Activated naive CD8-positive, alpha-beta T cell (primary cell): ENCODE data around the gene MCL1.
"Not testable (repeated sequence)": the region's sequence is repeated elsewhere in the genome, so short reads cannot be mapped to it uniquely, and the experiment has no call there.

Experiments used
- H3K27ac Mint-ChIP-seq: one replicate; pipeline ENCODE4 v1.8.0; 2021; ENCODE audit warnings: mixed read lengths
- H3K27me3 Mint-ChIP-seq: one replicate; pipeline ENCODE4 v1.8.0; 2021; ENCODE audit warnings: mixed read lengths
- H3K36me3 Mint-ChIP-seq: one replicate; pipeline ENCODE4 v1.8.0; 2021; ENCODE audit warnings: mixed read lengths
- H3K4me1 Mint-ChIP-seq: one replicate; pipeline ENCODE4 v1.8.0; 2021; ENCODE audit warnings: low read depth, mixed read lengths
- H3K4me3 Mint-ChIP-seq: one replicate; pipeline ENCODE4 v1.8.0; 2021; ENCODE audit warnings: mild to moderate bottlenecking, mixed read lengths
- H3K9me3 Mint-ChIP-seq: one replicate; pipeline ENCODE4 v1.8.0; 2021; ENCODE audit warnings: low read depth, mixed read lengths

The MCL1 gene

DNA sequence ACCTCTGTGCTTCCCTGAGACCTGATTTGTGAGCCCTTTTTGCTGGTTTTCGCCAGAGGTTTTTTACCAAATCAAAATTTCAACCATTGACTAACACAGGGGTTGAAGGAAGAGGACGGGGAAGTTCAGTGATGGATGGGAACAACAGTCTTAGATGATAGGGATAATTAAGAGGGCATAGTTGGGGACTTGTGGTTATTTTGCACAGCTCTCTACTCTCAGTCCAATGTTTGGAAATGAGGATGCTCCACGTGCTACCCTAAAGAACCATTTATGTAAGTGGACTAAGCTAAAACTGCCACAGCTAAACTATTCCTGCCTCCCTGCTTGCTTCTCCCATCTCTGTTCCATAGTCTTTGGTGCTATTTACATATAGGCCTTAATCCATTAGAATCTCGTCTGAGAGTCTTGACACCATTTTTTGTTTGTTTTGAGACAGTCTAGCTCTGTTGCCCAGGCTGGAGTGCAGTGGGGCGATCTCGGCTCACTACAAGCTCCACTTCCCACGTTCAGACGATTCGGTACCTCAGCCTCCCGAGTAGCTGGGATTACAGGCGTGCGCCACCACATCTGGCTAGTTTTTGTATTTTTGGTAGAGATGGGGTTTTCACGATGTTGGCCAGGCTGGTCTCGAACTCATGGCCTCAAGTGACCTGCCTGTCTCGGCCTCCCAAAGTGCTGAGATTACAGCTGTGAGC is 684 bp upstream of the MCL1 start:
- no peaks in the 10 kb centered on the region for H3K27me3 Mint-ChIP-seq
- peaks cover 33% of the 10 kb centered on the region for H3K36me3 Mint-ChIP-seq
- no peaks in the 10 kb centered on the region for H3K9me3 Mint-ChIP-seq
- peaks cover 23% of the 10 kb centered on the region for H3K4me1 Mint-ChIP-seq
- peak overlapping the region; percentile 87 for H3K27ac Mint-ChIP-seq
- H3K4me3 Mint-ChIP-seq = peak overlapping the region; percentile 97

DNA sequence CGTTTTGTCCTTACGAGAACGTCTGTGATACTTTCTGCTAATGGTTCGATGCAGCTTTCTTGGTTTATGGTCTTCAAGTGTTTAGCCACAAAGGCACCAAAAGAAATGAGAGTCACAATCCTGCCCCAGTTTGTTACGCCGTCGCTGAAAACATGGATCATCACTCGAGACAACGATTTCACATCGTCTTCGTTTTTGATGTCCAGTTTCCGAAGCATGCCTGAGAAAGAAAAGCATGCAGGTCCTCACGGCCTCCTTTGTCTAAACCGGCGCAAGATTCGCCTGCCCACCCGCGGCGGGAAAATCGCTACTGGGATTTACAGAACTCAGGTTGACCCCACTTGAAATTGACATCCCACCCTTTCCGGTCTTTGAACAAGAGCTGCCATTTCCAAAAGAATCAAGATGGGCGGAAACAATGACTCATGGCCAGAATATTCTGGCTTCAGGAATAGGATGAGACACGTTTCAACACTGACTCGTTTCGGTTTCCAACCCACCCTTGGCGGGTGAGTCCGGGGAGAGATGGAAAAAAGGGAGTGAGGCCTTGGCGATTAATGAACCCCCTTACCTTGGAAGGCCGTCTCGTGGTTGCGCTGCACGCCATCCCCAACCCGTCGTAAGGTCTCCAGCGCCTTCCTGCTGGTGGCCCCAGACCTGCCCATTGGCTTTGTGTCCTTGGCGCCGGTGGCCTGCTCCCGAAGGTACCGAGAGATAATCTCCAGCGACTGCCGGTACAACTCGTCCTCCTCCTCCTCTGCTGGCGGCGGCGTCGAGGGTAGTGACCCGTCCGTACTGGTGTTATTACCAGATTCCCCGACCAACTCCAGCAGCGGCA is 919 bp downstream of the MCL1 start:
- H3K27ac Mint-ChIP-seq = peak overlapping the region; percentile 98
- peaks cover 40% of the 10 kb centered on the region for H3K36me3 Mint-ChIP-seq
- H3K4me3 Mint-ChIP-seq = peak overlapping the region; percentile 97
- H3K4me1 Mint-ChIP-seq = peaks cover 36% of the 10 kb centered on the region
- no peaks in the 10 kb centered on the region for H3K9me3 Mint-ChIP-seq
- H3K27me3 Mint-ChIP-seq = no peaks in the 10 kb centered on the region

DNA sequence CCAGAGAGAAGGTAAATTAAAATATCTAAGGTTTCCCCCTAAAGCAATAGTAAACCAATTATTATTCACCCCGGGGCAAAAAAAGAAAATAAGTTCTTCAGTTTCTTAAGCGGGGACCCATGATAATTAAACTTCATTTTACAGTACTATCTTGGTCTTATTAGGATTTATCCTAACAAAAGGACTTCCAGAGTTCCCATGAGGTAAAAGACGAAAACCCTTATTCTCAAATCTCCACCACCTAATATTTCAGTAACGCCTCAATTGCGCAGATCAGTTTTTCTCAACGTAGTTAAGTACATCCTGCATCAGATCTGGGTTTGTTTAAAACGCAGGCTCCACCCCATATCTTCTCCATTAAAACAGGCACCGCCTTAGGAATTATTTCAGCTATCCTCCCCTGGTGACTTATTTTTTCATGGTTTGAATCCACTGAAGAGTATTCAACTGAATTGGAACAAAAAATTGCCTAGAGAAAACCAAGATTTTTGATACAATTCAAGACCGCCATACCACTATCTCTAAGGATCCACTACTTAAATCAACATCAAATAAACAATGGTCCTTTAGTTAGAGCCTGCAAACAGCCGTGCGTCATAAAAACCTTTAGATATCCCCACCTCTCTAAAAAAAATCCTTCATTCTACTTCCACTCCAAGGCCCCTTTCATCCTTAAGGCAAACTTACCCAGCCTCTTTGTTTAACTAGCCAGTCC is 1.7 kb downstream of the MCL1 start:
- no peaks in the 10 kb centered on the region for H3K27me3 Mint-ChIP-seq
- H3K4me3 Mint-ChIP-seq = peak overlapping the region; percentile 97
- peaks cover 45% of the 10 kb centered on the region for H3K36me3 Mint-ChIP-seq
- H3K27ac Mint-ChIP-seq = peak overlapping the region; percentile 98
- no peaks in the 10 kb centered on the region for H3K9me3 Mint-ChIP-seq
- peaks cover 43% of the 10 kb centered on the region for H3K4me1 Mint-ChIP-seq

DNA sequence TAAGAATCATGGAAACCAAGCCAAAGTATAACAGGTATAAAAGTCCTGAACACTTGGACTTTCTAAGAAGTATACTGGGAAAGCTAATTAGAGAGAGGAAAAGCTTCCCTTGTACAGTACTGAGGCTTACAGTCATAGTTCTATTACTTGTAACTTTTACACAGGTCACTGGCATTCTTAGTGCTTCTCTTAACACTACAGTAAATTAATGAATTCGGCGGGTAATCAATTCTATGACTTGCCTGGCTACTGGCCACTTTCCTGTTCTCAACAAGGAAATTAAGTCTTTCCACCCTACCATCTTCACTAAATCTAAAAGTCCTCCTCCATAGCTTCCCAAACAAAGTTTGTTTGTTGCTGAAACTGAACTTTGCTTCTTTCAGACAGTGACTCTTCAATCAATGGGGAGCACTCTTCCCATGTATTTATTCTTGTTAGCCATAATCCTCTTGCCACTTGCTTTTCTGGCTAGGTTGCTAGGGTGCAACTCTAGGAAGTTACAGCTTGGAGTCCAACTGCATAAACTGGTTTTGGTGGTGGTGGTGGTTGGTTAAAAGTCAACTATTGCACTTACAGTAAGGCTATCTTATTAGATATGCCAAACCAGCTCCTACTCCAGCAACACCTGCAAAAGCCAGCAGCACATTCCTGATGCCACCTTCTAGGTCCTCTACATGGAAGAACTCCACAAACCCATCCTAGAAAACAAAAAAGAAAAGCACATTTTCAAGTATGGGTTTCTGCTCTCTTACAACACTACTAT is 2.4 kb downstream of the MCL1 start:
- H3K36me3 Mint-ChIP-seq = peaks cover 47% of the 10 kb centered on the region
- H3K4me1 Mint-ChIP-seq = peaks cover 46% of the 10 kb centered on the region
- no peaks in the 10 kb centered on the region for H3K9me3 Mint-ChIP-seq
- H3K27me3 Mint-ChIP-seq = no peaks in the 10 kb centered on the region
- peak overlapping the region; percentile 98 for H3K27ac Mint-ChIP-seq
- peak overlapping the region; percentile 97 for H3K4me3 Mint-ChIP-seq

DNA sequence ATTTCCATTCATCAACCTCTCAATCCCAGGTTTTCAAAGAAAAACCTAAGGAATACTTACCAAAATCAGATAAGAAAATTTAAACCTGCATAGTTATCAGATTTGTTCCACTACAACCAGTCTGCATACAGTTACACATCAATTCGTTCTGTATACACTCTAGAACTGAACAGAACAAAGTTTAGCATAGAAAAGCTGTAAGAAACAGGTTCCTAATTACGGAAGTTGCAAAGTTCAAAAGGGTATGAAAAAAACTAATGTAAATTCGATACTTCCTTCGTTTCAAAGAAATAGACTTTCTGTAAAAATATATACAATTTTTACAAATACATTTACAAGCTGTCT is 3.1 kb downstream of the MCL1 start:
- H3K36me3 Mint-ChIP-seq = peaks cover 47% of the 10 kb centered on the region
- H3K27ac Mint-ChIP-seq = peak overlapping the region; percentile 98
- peaks cover 50% of the 10 kb centered on the region for H3K4me1 Mint-ChIP-seq
- H3K4me3 Mint-ChIP-seq = peak overlapping the region; percentile 97
- no peaks in the 10 kb centered on the region for H3K9me3 Mint-ChIP-seq
- H3K27me3 Mint-ChIP-seq = no peaks in the 10 kb centered on the region

DNA sequence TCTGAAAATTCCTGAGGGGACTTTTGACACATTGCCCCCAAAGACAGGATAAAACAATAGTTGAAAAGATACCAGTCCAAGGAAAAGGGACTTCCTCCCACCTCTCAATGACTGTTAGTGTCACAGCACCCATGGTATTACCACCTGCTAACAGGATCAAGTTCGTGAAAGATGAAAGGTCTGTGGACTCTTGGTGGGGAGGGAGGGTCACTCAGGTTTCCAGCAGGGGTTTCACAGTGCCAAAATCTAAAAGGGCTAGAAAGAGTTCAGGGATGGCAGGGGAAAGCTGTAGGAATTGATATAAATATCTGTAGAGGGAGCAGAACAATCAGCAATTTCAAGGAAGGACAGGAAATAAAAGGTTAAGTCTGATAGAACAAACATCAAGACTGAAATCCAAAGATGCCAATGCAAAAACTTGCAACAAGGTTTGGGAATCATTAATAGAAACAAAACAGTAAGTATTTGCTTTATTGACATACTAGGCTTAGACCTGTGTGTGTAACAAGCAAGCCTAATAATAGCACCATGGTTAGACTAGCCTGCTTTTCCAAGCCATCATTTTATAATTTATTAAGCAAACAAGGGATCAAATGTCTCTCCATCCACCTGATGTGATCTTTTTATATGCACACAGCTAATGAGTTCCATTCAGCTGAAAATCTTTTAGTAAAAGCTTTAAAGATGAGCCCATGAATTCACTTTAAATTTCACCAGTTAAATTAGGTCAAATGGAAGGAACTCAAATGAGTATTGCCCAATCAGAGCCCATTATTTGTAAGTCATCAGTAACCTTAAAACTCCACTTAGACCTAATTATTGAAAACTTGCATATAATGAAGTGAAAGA is 3.7 kb downstream of the MCL1 start:
- H3K4me1 Mint-ChIP-seq = peaks cover 52% of the 10 kb centered on the region
- H3K27me3 Mint-ChIP-seq = no peaks in the 10 kb centered on the region
- H3K27ac Mint-ChIP-seq = peak overlapping the region; percentile 98
- peaks cover 47% of the 10 kb centered on the region for H3K36me3 Mint-ChIP-seq
- H3K4me3 Mint-ChIP-seq = peak overlapping the region; percentile 97
- H3K9me3 Mint-ChIP-seq = no peaks in the 10 kb centered on the region

DNA sequence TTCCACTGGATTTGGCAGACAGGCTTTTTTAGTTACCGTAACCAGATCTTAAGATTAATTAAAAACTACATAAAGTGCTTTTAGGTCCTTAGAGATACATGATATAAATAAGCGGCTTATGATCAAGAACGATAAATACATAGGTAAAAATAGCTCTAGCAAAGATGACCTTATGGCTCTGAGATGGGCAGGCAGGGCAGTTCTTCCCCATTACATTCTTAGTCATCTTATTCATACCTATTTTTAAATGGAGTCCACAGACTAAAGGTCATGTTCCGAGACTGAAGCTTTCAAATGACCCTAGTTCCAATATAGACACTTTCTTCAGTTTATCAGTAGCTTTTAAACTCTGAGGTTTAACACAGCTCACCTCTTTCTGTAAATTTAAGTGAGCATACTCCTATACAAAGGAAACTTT is 4.3 kb downstream of the MCL1 start:
- H3K4me1 Mint-ChIP-seq = peaks cover 52% of the 10 kb centered on the region

DNA sequence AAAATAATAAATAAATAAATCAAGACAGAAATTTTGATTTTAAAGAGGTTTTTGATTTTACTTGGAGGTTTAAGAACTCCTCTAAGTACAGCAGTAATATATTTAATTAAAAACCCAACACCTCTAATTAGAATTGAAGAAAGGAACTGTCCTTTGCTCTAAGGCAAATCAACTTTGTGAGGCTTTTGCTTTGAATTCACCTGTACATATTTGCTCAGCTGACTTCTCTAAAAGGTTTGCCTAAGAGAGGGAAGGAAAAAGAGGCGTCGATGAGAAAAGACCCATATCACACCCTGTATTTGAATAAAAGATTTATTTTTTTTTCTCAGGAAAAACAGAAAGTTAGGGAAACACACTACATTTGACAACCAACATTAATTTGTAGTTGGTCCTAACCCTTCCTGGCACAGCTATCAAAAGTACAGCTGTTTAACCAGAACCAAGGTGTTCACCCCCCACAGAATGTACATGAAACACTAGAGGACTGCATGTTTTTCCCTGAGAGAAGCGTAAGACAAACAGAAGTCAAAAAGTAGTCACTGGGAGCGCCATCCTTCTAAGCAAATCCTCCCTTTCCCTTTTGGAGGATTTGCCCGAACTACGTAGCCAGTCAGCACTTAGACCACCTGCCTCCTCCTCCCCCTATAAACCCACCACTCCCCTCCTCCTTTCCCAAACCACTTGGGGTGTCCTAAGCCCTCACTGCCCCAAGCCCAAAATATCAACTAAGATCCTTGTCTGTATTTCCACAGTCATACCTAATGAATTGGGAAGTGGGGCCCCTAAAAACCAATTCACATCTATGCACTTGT is 4.9 kb downstream of the MCL1 start:
- Mint-ChIP-seq H3K9me3 (no peaks in the 10 kb centered on the region), H3K27ac (peak overlapping the region; percentile 98), H3K4me3 (peak overlapping the region; percentile 97), H3K27me3 (no peaks in the 10 kb centered on the region), H3K4me1 (peaks cover 54% of the 10 kb centered on the region), H3K36me3 (peaks cover 52% of the 10 kb centered on the region)

More for the DNA sequence above, 4.3 kb downstream of the MCL1 start:
- Mint-ChIP-seq H3K9me3 (no peaks in the 10 kb centered on the region), H3K27ac (peak overlapping the region; percentile 98), H3K27me3 (no peaks in the 10 kb centered on the region), H3K36me3 (peaks cover 48% of the 10 kb centered on the region), H3K4me3 (peak overlapping the region; percentile 97)

DNA sequence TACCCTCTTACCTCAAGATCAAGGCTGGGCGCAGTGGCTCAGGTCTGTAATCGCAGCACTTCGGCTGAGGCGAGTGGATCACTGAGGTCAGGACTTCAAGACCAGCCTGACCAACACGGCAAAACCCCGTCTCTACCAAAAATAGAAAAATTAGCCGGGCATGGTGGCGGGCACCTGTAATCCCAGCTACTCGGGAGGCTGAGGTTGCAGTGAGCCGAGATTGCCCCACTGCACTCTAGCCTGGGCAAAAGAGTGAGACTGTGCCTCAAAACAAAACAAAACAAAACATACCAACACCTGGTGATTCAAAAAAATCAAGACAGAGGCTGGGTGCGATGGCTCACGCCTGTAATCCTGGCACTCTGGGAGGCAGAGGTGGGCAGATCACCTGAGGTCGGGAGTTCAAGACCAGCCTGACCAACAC is 5.8 kb downstream of the MCL1 start:
- H3K9me3 Mint-ChIP-seq, H3K27me3 Mint-ChIP-seq: not testable (repeated sequence)
- Mint-ChIP-seq H3K36me3 (peaks cover 52% of the 10 kb centered on the region), H3K4me1 (peaks cover 62% of the 10 kb centered on the region), H3K27ac (peak overlapping the region; percentile 95), H3K4me3 (peak overlapping the region; percentile 97)

DNA sequence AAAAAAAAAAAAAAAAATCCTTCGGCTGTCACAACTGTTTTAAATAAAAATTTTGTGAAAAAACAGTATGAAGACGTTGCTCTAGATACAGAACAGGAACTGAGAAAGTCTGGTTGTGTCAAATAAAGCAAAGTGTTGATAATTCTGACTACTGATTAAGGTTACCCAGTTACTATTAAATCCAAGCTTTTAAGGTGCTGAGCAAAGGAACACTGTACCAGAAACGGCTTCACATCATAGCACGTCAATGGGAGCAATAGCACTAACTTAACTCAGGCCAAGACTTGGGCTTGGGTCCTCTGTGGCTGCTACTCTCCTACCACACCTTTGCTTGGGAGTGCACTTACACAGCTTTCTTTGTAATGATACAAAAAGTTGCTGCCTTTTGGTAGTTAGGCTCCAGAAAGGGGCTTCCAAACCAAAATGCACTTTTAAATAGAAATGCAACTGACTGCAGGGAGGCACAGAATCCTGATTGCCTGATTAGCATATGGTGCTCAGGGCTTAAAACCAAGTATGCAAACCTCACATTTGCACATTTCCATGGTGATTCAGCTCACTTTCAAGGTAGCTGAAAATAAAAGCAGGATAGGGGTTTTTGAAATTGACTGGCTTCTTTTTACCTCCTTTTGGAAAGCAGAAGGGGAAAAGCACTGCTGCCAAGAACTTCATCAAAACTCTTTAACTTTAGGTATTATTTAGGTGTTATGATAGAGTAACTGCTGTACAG is 6.3 kb downstream of the MCL1 start:
- peak overlapping the region; percentile 95 for H3K27ac Mint-ChIP-seq
- H3K9me3 Mint-ChIP-seq = no peaks in the 10 kb centered on the region
- H3K36me3 Mint-ChIP-seq = peaks cover 47% of the 10 kb centered on the region
- no peaks in the 10 kb centered on the region for H3K27me3 Mint-ChIP-seq
- peaks cover 68% of the 10 kb centered on the region for H3K4me1 Mint-ChIP-seq
- peak overlapping the region; percentile 97 for H3K4me3 Mint-ChIP-seq

DNA sequence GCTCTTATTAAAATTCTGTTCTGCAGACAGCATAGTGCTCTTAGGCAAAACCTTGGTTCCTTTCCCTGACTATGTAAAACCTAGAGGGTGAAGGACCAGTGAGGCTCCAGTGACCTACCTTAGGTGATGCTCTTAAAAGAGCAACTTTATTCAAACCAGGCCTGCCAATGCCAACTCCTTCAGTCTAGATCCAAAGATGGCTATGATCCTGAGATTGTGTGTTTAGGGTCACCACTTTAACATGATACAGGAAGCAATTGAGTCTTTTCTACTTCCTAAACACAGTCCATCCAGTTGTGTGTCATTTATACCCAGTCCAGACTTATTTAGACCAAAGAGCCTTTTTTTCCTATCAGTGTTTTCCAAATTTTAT is 10.8 kb downstream of the MCL1 start:
- Mint-ChIP-seq H3K4me1 (peaks cover 90% of the 10 kb centered on the region), H3K27me3 (no peaks in the 10 kb centered on the region), H3K36me3 (peaks cover 17% of the 10 kb centered on the region), H3K9me3 (no peaks in the 10 kb centered on the region), H3K27ac (peak overlapping the region; percentile 98), H3K4me3 (peak overlapping the region; percentile 85)

DNA sequence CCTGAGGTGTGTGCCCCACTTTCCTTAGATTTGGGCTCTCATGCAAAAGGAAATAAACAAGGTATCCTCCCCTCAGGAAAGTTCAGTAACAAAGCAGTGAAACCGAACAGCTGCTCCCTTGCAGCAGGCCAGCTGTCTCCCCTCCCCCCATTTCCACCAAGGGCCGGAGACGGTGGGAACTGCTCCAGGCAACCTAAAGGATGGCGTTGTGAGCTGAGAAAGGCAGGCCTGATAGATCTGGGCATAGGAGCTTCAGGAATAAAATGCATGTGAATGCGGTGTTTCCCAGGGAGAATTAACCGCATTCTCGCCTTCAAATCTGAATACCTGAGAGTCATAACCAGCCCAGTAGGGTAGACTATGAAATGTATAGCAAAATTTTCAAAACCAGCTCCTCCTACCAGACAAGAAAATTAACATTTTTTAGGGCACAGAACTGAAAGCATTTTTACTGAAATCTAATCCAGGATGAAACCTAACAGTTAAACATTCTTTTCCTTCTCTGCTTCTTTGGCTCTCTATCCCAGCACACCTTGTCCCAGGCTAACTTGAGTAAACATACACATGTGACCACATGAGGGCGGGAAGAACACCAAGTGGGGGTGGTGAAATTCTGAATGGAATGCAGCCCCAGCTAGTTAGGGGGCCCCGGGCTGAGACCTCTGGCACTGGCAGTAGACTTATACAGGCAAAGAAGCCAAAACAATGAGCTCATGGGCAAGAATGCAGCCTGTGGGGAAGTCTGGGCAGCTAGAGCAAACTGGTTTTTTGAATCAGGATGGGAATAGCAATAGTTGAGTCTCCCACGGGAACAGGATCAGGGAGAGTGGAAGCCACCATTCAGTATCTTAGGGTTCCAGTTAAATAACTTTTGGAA is 11.5 kb downstream of the MCL1 start:
- peaks cover 14% of the 10 kb centered on the region for H3K36me3 Mint-ChIP-seq

More for the DNA sequence above, 11.5 kb downstream of the MCL1 start:
- Mint-ChIP-seq H3K4me1 (peaks cover 90% of the 10 kb centered on the region), H3K27ac (peak overlapping the region; percentile 98), H3K9me3 (no peaks in the 10 kb centered on the region), H3K27me3 (no peaks in the 10 kb centered on the region), H3K4me3 (peak overlapping the region; percentile 85)
